ENCODE data around the gene PCNT. TPM values are rescaled to one million over a fixed set of nuclear protein-coding genes. Genes with fewer than 3 reads are reported as not detected.

Gene PCNT
- polyA plus RNA-seq, 1 donor from 2014 or later = 28.2 TPM

DNA sequence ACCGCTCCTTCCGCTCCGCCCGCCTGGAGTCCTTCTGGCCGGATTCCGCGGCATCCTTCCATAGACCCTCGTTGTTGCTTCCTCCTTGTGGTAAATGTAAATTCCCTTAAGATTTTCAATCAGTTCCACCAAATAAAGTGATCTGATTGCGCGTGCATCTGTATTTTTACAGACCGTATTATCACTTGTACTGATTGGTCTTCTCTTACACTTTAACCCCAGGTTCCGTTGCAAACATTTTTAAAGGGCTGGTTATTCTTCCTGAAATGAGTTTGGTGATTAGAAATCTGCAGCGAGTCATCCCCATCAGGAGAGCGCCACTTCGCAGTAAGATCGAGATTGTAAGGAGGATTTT lies 37.3 kb upstream of the PCNT start:
- H3K9me2 ChIP-seq (ENCODE audit: insufficient read depth, low read length) = no peaks in the 10 kb centered on the region
- TF ChIP-seq SMC3 (conservative IDR thresholded peaks at IDR 0.05; ENCODE audit: poor library complexity) = no peak
- TF ChIP-seq EP300 (conservative IDR thresholded peaks at IDR 0.05; ENCODE audit: poor library complexity, severe bottlenecking) = no peak
- TF ChIP-seq RAD21 (conservative IDR thresholded peaks at IDR 0.05) = no peak
- no peak for TF ChIP-seq MXI1 (conservative IDR thresholded peaks at IDR 0.05; ENCODE audit: poor library complexity, severe bottlenecking)
- TF ChIP-seq, protein P1, sequence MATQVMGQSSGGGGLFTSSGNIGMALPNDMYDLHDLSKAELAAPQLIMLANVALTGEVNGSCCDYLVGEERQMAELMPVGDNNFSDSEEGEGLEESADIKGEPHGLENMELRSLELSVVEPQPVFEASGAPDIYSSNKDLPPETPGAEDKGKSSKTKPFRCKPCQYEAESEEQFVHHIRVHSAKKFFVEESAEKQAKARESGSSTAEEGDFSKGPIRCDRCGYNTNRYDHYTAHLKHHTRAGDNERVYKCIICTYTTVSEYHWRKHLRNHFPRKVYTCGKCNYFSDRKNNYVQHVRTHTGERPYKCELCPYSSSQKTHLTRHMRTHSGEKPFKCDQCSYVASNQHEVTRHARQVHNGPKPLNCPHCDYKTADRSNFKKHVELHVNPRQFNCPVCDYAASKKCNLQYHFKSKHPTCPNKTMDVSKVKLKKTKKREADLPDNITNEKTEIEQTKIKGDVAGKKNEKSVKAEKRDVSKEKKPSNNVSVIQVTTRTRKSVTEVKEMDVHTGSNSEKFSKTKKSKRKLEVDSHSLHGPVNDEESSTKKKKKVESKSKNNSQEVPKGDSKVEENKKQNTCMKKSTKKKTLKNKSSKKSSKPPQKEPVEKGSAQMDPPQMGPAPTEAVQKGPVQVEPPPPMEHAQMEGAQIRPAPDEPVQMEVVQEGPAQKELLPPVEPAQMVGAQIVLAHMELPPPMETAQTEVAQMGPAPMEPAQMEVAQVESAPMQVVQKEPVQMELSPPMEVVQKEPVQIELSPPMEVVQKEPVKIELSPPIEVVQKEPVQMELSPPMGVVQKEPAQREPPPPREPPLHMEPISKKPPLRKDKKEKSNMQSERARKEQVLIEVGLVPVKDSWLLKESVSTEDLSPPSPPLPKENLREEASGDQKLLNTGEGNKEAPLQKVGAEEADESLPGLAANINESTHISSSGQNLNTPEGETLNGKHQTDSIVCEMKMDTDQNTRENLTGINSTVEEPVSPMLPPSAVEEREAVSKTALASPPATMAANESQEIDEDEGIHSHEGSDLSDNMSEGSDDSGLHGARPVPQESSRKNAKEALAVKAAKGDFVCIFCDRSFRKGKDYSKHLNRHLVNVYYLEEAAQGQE (IDR thresholded peaks at IDR 0.05; ENCODE audit: borderline replicate concordance) = no peak
- no peak for TF ChIP-seq POLR2AphosphoS5 (IDR thresholded peaks at IDR 0.05)
- TF ChIP-seq, protein P2, sequence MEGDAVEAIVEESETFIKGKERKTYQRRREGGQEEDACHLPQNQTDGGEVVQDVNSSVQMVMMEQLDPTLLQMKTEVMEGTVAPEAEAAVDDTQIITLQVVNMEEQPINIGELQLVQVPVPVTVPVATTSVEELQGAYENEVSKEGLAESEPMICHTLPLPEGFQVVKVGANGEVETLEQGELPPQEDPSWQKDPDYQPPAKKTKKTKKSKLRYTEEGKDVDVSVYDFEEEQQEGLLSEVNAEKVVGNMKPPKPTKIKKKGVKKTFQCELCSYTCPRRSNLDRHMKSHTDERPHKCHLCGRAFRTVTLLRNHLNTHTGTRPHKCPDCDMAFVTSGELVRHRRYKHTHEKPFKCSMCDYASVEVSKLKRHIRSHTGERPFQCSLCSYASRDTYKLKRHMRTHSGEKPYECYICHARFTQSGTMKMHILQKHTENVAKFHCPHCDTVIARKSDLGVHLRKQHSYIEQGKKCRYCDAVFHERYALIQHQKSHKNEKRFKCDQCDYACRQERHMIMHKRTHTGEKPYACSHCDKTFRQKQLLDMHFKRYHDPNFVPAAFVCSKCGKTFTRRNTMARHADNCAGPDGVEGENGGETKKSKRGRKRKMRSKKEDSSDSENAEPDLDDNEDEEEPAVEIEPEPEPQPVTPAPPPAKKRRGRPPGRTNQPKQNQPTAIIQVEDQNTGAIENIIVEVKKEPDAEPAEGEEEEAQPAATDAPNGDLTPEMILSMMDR (IDR thresholded peaks at IDR 0.05; ENCODE audit: poor library complexity, severe bottlenecking) = no peak
- TF ChIP-seq TAF1 (IDR thresholded peaks at IDR 0.05; ENCODE audit: low read depth) = no peak
- peaks cover 9% of the 10 kb centered on the region for H3K36me3 ChIP-seq (ENCODE audit: insufficient read depth, low read length)
- no peaks in the 10 kb centered on the region for H3K9me3 ChIP-seq (ENCODE audit: low read length)
- H3K27ac ChIP-seq (ENCODE audit: low read length) = peak overlapping the region; percentile 94
- peak overlapping the region; percentile 86 for H3K9ac ChIP-seq (ENCODE audit: low read length)
- H4K20me1 ChIP-seq (ENCODE audit: insufficient read depth) = no peaks in the 10 kb centered on the region
- H3K4me2 ChIP-seq (ENCODE audit: low read length) = peak overlapping the region; percentile 61
- H3K27me3 ChIP-seq (ENCODE audit: insufficient read depth, low read depth, low read length) = no peaks in the 10 kb centered on the region
- peak overlapping the region; percentile 83 for H2AFZ ChIP-seq (ENCODE audit: low read depth, low read length)
- peaks cover 35% of the 10 kb centered on the region for H3K79me2 ChIP-seq (replicated peaks; ENCODE audit: insufficient read depth, low read length)
- no peaks in the 10 kb centered on the region for H3F3A ChIP-seq (ENCODE audit: insufficient read depth, low read length, poor library complexity, severe bottlenecking)
- H3K4me3 ChIP-seq (ENCODE audit: low read length) = peak overlapping the region; percentile 89

DNA sequence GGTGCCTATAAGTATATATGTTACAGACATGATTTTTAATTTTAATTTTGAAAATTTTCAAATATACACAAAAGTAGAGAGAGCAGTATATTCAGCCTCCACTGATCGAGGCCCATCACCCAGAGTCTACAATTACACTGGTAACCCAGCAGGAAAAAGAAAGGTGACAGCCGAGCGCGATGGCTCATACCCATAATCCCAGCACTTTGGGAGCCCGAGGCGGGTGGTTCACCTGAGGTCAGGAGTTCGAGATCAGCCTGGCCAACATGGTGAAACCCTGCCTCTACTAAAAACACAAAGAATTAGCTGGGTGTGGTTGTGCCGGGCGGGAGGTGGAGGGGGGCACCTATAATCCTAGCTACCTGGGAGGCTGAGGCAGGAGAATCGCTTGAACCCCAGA lies 36.4 kb upstream of the PCNT start:
- TF ChIP-seq POLR2AphosphoS5 (IDR thresholded peaks at IDR 0.05) (no peak), EZH2 (IDR thresholded peaks at IDR 0.05; ENCODE audit: borderline replicate concordance, insufficient read depth, low read length, poor library complexity, severe bottlenecking) (no peak), EP300 (conservative IDR thresholded peaks at IDR 0.05; ENCODE audit: poor library complexity, severe bottlenecking) (no peak), RAD21 (conservative IDR thresholded peaks at IDR 0.05) (no peak), SMC3 (conservative IDR thresholded peaks at IDR 0.05; ENCODE audit: poor library complexity) (no peak), MXI1 (conservative IDR thresholded peaks at IDR 0.05; ENCODE audit: poor library complexity, severe bottlenecking) (no peak), TAF1 (IDR thresholded peaks at IDR 0.05; ENCODE audit: low read depth) (no peak)
- TF ChIP-seq, protein P1 (IDR thresholded peaks at IDR 0.05; ENCODE audit: borderline replicate concordance) = no peak
- TF ChIP-seq, protein P2 (IDR thresholded peaks at IDR 0.05; ENCODE audit: poor library complexity, severe bottlenecking) = no peak
- Histone ChIP-seq H3K9ac (ENCODE audit: low read length) (peak overlapping the region; percentile 86), H4K20me1 (ENCODE audit: insufficient read depth) (no peaks in the 10 kb centered on the region), H3K27ac (ENCODE audit: low read length) (no peak overlapping the region), H3K79me2 (replicated peaks; ENCODE audit: insufficient read depth, low read length) (peaks cover 27% of the 10 kb centered on the region), H3K36me3 (ENCODE audit: insufficient read depth, low read length) (peaks cover 9% of the 10 kb centered on the region), H3K9me3 (ENCODE audit: low read length) (no peaks in the 10 kb centered on the region), H3K27me3 (ENCODE audit: insufficient read depth, low read depth, low read length) (no peaks in the 10 kb centered on the region), H2AFZ (ENCODE audit: low read depth, low read length) (no peak overlapping the region), H3K9me2 (ENCODE audit: insufficient read depth, low read length) (no peaks in the 10 kb centered on the region), H3K4me2 (ENCODE audit: low read length) (peak overlapping the region; percentile 61), H3K4me3 (ENCODE audit: low read length) (peak overlapping the region; percentile 89), H3F3A (ENCODE audit: insufficient read depth, low read length, poor library complexity, severe bottlenecking) (no peaks in the 10 kb centered on the region)
